ENCODE data around the gene CFAP299. TPM values are rescaled to one million over a fixed set of nuclear protein-coding genes. Genes with fewer than 3 reads are reported as not detected.
A peak's percentile ranks its signal among the peaks of the same experiment; 100 is the strongest.

The CFAP299 gene
- total and polyA plus RNA-seq, 10 donors, result 0.11 TPM; not detected in 9

- H3K27ac ChIP-seq, result no peak overlapping the region
- intact Hi-C loops (cut with DNase I; ENCODE audit: low total_unique reads), result no loop called here
- WGBS, 5 donors, result 49 to 63% (median 60%) methylated on average over 9 of the region's 9 CpGs
These were observed 136.2 kb downstream of the CFAP299 start for GRCh38 chr4:80471756-80472155.

GRCh38 chr4:80475236-80475635 lies 139.7 kb downstream of the CFAP299 start:
- Histone ChIP-seq H3K36me3 (no peaks in the 10 kb centered on the region), H3K4me1 (no peaks in the 10 kb centered on the region), H3K27me3 (replicated peaks in 1 of 7) (no peaks in the 10 kb centered on the region), H3K27ac (no peak overlapping the region), H3K4me3 (no peak overlapping the region), H3K9me3 (no peaks in the 10 kb centered on the region)
- DNase-seq, result no peak
- intact Hi-C loops (cut with DNase I; ENCODE audit: low total_unique reads), result no loop called here
- WGBS, 5 donors, result 88 to 93% (median 91%) methylated on average over 2 of the region's 2 CpGs
- TF ChIP-seq POLR2AphosphoS5 (IDR thresholded peaks at IDR 0.05), result no peak
- no peak for TF ChIP-seq CTCF (IDR thresholded peaks at IDR 0.05 in 8 of 11, conservative IDR thresholded peaks at IDR 0.05 in 3 of 11)

More at GRCh38 chr4:80471756-80472155, 136.2 kb downstream of the CFAP299 start:
- peak overlapping the region in 1 of 8 donors; percentile 37 for H3K4me3 ChIP-seq
- no peaks in the 10 kb centered on the region for H3K36me3 ChIP-seq
- no peaks in the 10 kb centered on the region for H3K4me1 ChIP-seq
- H3K9me3 ChIP-seq, result no peaks in the 10 kb centered on the region
- TF ChIP-seq CTCF (IDR thresholded peaks at IDR 0.05 in 8 of 11, conservative IDR thresholded peaks at IDR 0.05 in 3 of 11), result no peak
- no peak for TF ChIP-seq POLR2AphosphoS5 (IDR thresholded peaks at IDR 0.05)
- no peak for TF ChIP-seq POLR2A (IDR thresholded peaks at IDR 0.05)
- DNase-seq, result no peak
- H3K27me3 ChIP-seq (replicated peaks in 1 of 7), result no peaks in the 10 kb centered on the region

- no peaks in the 10 kb centered on the region for H3K36me3 ChIP-seq
- no peak for DNase-seq
- no peak overlapping the region for H3K4me3 ChIP-seq
- H3K9me3 ChIP-seq, result no peaks in the 10 kb centered on the region
- no peaks in the 10 kb centered on the region for H3K4me1 ChIP-seq
- intact Hi-C loops (cut with DNase I; ENCODE audit: low total_unique reads), result no loop called here
- WGBS, 5 donors, result 78 to 89% (median 88%) methylated on average over 3 of the region's 3 CpGs
- H3K27ac ChIP-seq, result no peak overlapping the region
- TF ChIP-seq POLR2A (IDR thresholded peaks at IDR 0.05) (no peak), POLR2AphosphoS5 (IDR thresholded peaks at IDR 0.05) (no peak), CTCF (IDR thresholded peaks at IDR 0.05 in 8 of 11, conservative IDR thresholded peaks at IDR 0.05 in 3 of 11) (no peak)
- H3K27me3 ChIP-seq (replicated peaks in 1 of 7), result no peaks in the 10 kb centered on the region
These were observed 140.3 kb downstream of the CFAP299 start for GRCh38 chr4:80475798-80476197.

GRCh38 chr4:80484712-80485111 lies 149.2 kb downstream of the CFAP299 start:
- Histone ChIP-seq H3K36me3 (no peaks in the 10 kb centered on the region), H3K9me3 (no peaks in the 10 kb centered on the region), H3K4me3 (no peak overlapping the region), H3K27ac (no peak overlapping the region), H3K4me1 (peaks cover 0 to 3% (median 0%) of the 10 kb centered on the region in 6 donors), H3K27me3 (replicated peaks in 1 of 7) (no peaks in the 10 kb centered on the region)
- no peak for DNase-seq
- WGBS, 5 donors, result 87 to 94% (median 90%) methylated on average over 2 of the region's 2 CpGs
- intact Hi-C loops (cut with DNase I; ENCODE audit: low total_unique reads), result no loop called here
- no peak for TF ChIP-seq CTCF (IDR thresholded peaks at IDR 0.05 in 8 of 11, conservative IDR thresholded peaks at IDR 0.05 in 3 of 11)
- no peak for TF ChIP-seq POLR2A (IDR thresholded peaks at IDR 0.05)
- TF ChIP-seq POLR2AphosphoS5 (IDR thresholded peaks at IDR 0.05), result no peak
